Mammary epithelial cell (primary cell): ENCODE results near the gene MTCL1.

ENCODE experiments used
- EZH2 ChIP-seq: IDR thresholded peaks from 2 replicates; pipeline ENCODE4 v1.6.1; 2012; ENCODE audit warnings: low read length, inconsistent platforms, borderline replicate concordance
- TF ChIP-seq, protein P1 (sequence below), 2 donors: IDR thresholded peaks in 1 of 2; conservative IDR thresholded peaks in 1 of 2; 2 replicates each; pipeline ENCODE4 v1.5.1; 2011 to 2012; ENCODE audit warnings: inconsistent platforms in 2 of 2, low read length in 2 of 2, mild to moderate bottlenecking in 2 of 2, control low read depth in 1 of 2, low read depth in 1 of 2; ENCODE audit not compliant: insufficient read depth in 1 of 2; ENCODE audit errors: extremely low read depth in 1 of 2

DNA sequence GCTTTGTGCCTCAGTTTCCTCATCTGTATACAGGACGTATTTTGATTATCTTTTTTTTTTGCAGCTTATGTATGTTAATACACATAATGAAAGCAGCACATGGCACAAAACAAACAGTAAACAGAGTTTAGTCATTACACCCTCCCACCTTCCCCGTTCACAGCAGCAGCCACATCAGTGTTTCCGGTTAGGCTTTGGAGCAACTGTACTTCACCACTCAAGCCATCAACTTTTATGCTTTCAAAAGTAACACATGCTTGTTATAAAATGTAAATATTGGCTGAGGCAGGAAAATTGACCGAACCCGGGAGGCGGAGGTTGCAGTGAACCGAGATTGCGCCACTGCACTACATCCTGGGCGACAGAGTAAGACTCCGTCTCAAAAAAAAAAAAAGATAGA, 117.3 kb downstream of the MTCL1 start:
- TF ChIP-seq EZH2: no peak
- TF ChIP-seq, protein P1, sequence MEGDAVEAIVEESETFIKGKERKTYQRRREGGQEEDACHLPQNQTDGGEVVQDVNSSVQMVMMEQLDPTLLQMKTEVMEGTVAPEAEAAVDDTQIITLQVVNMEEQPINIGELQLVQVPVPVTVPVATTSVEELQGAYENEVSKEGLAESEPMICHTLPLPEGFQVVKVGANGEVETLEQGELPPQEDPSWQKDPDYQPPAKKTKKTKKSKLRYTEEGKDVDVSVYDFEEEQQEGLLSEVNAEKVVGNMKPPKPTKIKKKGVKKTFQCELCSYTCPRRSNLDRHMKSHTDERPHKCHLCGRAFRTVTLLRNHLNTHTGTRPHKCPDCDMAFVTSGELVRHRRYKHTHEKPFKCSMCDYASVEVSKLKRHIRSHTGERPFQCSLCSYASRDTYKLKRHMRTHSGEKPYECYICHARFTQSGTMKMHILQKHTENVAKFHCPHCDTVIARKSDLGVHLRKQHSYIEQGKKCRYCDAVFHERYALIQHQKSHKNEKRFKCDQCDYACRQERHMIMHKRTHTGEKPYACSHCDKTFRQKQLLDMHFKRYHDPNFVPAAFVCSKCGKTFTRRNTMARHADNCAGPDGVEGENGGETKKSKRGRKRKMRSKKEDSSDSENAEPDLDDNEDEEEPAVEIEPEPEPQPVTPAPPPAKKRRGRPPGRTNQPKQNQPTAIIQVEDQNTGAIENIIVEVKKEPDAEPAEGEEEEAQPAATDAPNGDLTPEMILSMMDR (conservative IDR thresholded peaks at IDR 0.05 in 1 of 2, IDR thresholded peaks at IDR 0.05 in 1 of 2; ENCODE audit: extremely low read depth in 1 of 2, insufficient read depth in 1 of 2, low read depth in 1 of 2, low read length in 2 of 2): no peak
